Endothelial cell of umbilical vein (primary cell): ENCODE data around the gene RNF113B. TPM values are rescaled to one million over a fixed set of nuclear protein-coding genes. Genes with fewer than 3 reads are reported as not detected.

ENCODE experiments used
- BruUV-seq: library from RNA; stranded (reverse); fragments of 400-500 nt; replicated peaks from 2 replicates; lab custom pipeline; 2021; lab: Mats Ljungman, UMichigan
- CTCF ChIA-PET: fragments of 300-600, 350-600 bp; sonication (Branson Sonifier 250); formaldehyde crosslinking; loops from one replicate; lab custom pipeline; 2021; ENCODE audit warnings: antibody characterized with exemption, inconsistent platforms; lab: Charles Lee
- POLR2A ChIA-PET: fragments of 300-600, 350-600 bp; sonication (Branson Sonifier 250); formaldehyde crosslinking; loops from one replicate; lab custom pipeline; 2021; ENCODE audit warnings: antibody characterized with exemption, inconsistent platforms; lab: Charles Lee
- DNase-seq: peaks from one replicate; pipeline ENCODE4 v3.0.0-alpha.2; 2011; ENCODE audit warnings: low read depth, low spot score
- FAIRE-seq: peaks from 2 replicates; lab custom pipeline; 2011; peaks lifted over from hg19 to GRCh38; lab: Jason Lieb, UNC
- H2AFZ ChIP-seq: 2 replicates; pipeline ENCODE4 v1.6.0; 2012; ENCODE audit warnings: low read depth, low read length, control low read depth, inconsistent platforms
- H3K27ac ChIP-seq: 2 replicates; pipeline ENCODE4 v1.5.1; 2011; ENCODE audit warnings: low read depth, mild to moderate bottlenecking, control low read depth, low read length, moderate library complexity; ENCODE audit not compliant: insufficient read depth
- H3K27me3 ChIP-seq, 2 experiments: 2 replicates each; pipeline versions ENCODE4 v1.6.0 to v1.6.1; 2011; ENCODE audit warnings: low read length in 2 of 2, mixed read lengths in 1 of 2; ENCODE audit not compliant: control insufficient read depth in 2 of 2, insufficient read depth in 2 of 2
- H3K36me3 ChIP-seq, 2 experiments: 2 replicates in 1 of 2; 3 replicates in 1 of 2; pipeline ENCODE4 v1.5.1; 2011; ENCODE audit warnings: low read length in 2 of 2, mild to moderate bottlenecking in 1 of 2, moderate library complexity in 1 of 2; ENCODE audit not compliant: control insufficient read depth in 2 of 2, insufficient read depth in 2 of 2; ENCODE audit errors: extremely low read depth in 1 of 2
- H3K4me1 ChIP-seq: 3 replicates; pipeline ENCODE4 v1.5.1; 2011; ENCODE audit warnings: mild to moderate bottlenecking, low read length; ENCODE audit not compliant: control insufficient read depth, insufficient read depth; ENCODE audit errors: extremely low read depth
- H3K4me2 ChIP-seq: 2 replicates; pipeline ENCODE4 v1.6.1; 2011; ENCODE audit warnings: low read length, control low read depth, mixed read lengths; ENCODE audit not compliant: insufficient read depth
- H3K4me3 ChIP-seq, 3 experiments: fragments of 200-600 bp in 1 of 3; sonication (generic), shearing (Covaris generic) in 1 of 3; replicated peaks in 1 of 3; 2 replicates each; pipeline ENCODE4 v1.5.1; 2011 to 2016; ENCODE audit warnings: control low read depth in 3 of 3, low read length in 3 of 3, mild to moderate bottlenecking in 2 of 3, inconsistent platforms in 1 of 3, low read depth in 1 of 3, moderate library complexity in 1 of 3; ENCODE audit not compliant: insufficient read depth in 1 of 3
- H3K79me2 ChIP-seq: 2 replicates; pipeline ENCODE4 v1.6.0; 2012; ENCODE audit warnings: low read length, inconsistent platforms; ENCODE audit not compliant: control insufficient read depth, insufficient read depth
- H3K9ac ChIP-seq: replicated peaks from 2 replicates; pipeline ENCODE3; 2011; ENCODE audit warnings: low read length, control low read depth; ENCODE audit not compliant: insufficient read depth; ENCODE audit errors: extremely low read depth
- H3K9me1 ChIP-seq: replicated peaks from 3 replicates; pipeline ENCODE4 v1.6.0; 2011; ENCODE audit warnings: mild to moderate bottlenecking, low read length; ENCODE audit not compliant: control insufficient read depth, insufficient read depth; ENCODE audit errors: extremely low read depth
- H3K9me3 ChIP-seq: replicated peaks from 2 replicates; pipeline ENCODE4 v1.5.1; 2012; ENCODE audit warnings: low read length, inconsistent platforms; ENCODE audit not compliant: control insufficient read depth, insufficient read depth
- H4K20me1 ChIP-seq: replicated peaks from 2 replicates; pipeline ENCODE3; 2011; ENCODE audit warnings: mild to moderate bottlenecking, low read length; ENCODE audit not compliant: control insufficient read depth, insufficient read depth; ENCODE audit errors: extremely low read depth
- CTCF ChIP-seq, 2 donors: IDR thresholded peaks; 1 replicate in 1 of 2; 2 replicates in 1 of 2; pipeline ENCODE4 v1.5.1; 2011; ENCODE audit warnings: low read length in 2 of 2, mild to moderate bottlenecking in 2 of 2, moderate library complexity in 2 of 2, control low read depth in 1 of 2, inconsistent platforms in 1 of 2, low read depth in 1 of 2; ENCODE audit not compliant: insufficient read depth in 1 of 2; ENCODE audit errors: extremely low read depth in 1 of 2
- EZH2 ChIP-seq: IDR thresholded peaks from 2 replicates; pipeline ENCODE4 v1.6.1; 2012; ENCODE audit warnings: borderline replicate concordance, low read depth, mild to moderate bottlenecking, moderate library complexity, low read length, inconsistent platforms; ENCODE audit not compliant: severe bottlenecking
- FOS ChIP-seq: IDR thresholded peaks from 2 replicates; pipeline ENCODE4 v1.6.1; 2011; ENCODE audit warnings: mild to moderate bottlenecking, low read length, moderate library complexity, borderline replicate concordance; ENCODE audit not compliant: insufficient read depth
- GATA2 ChIP-seq: IDR thresholded peaks from 2 replicates; pipeline ENCODE4 v1.7.0; 2011; ENCODE audit warnings: low read depth, mild to moderate bottlenecking, moderate library complexity, mixed read lengths, low read length; ENCODE audit not compliant: insufficient read length, insufficient read depth
- JUN ChIP-seq: IDR thresholded peaks from 2 replicates; pipeline ENCODE4 v1.6.1; 2011; ENCODE audit warnings: borderline replicate concordance, low read depth; ENCODE audit not compliant: insufficient read length, insufficient read depth
- MAX ChIP-seq: IDR thresholded peaks from 2 replicates; pipeline ENCODE4 v1.6.1; 2011; ENCODE audit not compliant: insufficient read depth, insufficient read length
- MYC ChIP-seq: IDR thresholded peaks from one replicate; pipeline ENCODE4 v1.6.1; 2011; ENCODE audit warnings: mild to moderate bottlenecking, low read depth, low read length
- POLR2A ChIP-seq: IDR thresholded peaks from 2 replicates; pipeline ENCODE4 v1.6.1; 2012; ENCODE audit warnings: low read depth, mild to moderate bottlenecking, control low read depth, low read length
- POLR2AphosphoS5 ChIP-seq: IDR thresholded peaks from 2 replicates; pipeline ENCODE4 v1.6.1; 2012; ENCODE audit warnings: low read depth, mild to moderate bottlenecking, control low read depth, low read length, moderate library complexity; ENCODE audit not compliant: insufficient read depth
- dilution Hi-C: fragments of 300-500 bp; cut with MboI; formaldehyde crosslinking; loops from one replicate; pipeline ENCODE4 v1.15.0; 2019; ENCODE audit warnings: low sequenced_read_pairs; ENCODE audit not compliant: extremely low pct_ligation_motif_present
- intact Hi-C: fragments of 100-400 bp; cut with micrococcal nuclease; formaldehyde crosslinking; loops from one replicate; pipeline ENCODE4 v1.10.0; 2022
- polyA plus RNA-seq, 4 experiments: library from polyadenylated mRNA; depleted of rRNA in 3 of 4; stranded (reverse) in 3 of 4; unstranded in 1 of 4; fragments of >200 nt; gene quantifications; 2 replicates each; pipeline versions ENCODE4 v1.2.1 to v1.2.3, GENCODE V29; 2011 to 2012; ENCODE audit warnings: missing spikeins in 1 of 4
- total RNA-seq: library from RNA; stranded (reverse); gene quantifications from 2 replicates; pipeline ENCODE4 v1.2.3, GENCODE V29; 2021

Gene RNF113B
- total and polyA plus RNA-seq, 2 donors (not counting 3 experiments of a cell fraction or from before 2014, with no cell fraction given): not detected

DNA sequence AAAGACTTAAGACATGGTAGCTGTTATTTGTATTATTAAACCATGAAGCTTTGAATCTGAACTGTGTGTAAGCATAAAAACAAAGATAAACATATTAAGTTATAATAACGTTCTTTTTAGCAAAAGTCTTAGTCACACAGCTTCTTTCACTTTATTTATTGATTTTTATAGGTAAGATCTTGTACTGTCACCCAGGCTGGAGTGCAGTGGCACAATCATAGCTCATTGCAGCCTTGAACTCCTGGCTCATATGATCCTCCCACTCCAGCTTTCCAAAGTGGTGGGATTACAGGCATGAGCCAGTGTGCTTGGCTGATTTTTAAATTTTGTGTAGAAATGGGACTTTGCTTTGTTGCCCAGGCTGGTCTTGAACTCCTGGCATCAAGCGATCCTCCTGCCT, 20.8 kb downstream of the RNF113B start:
- Histone ChIP-seq H3K79me2 (peaks cover 28% of the 10 kb centered on the region), H3K36me3 (no peaks in the 10 kb centered on the region), H4K20me1 (peaks cover 3% of the 10 kb centered on the region), H3K4me2 (no peak overlapping the region), H3K27me3 (no peaks in the 10 kb centered on the region), H3K9ac (no peak overlapping the region), H3K4me3 (no peak overlapping the region), H3K9me3 (no peaks in the 10 kb centered on the region), H3K4me1 (no peaks in the 10 kb centered on the region), H2AFZ (no peak overlapping the region), H3K9me1 (no peaks in the 10 kb centered on the region), H3K27ac (no peak overlapping the region)
- FAIRE-seq (no peak), DNase-seq (no peak)
- BruUV-seq: no TSS peak
- intact Hi-C loops (no loop called here), dilution Hi-C loops (no loop called here)
- POLR2A ChIA-PET: no interaction called here
- TF ChIP-seq MYC (no peak), GATA2 (no peak), CTCF (IDR thresholded peaks at IDR 0.05; ENCODE audit: extremely low read depth in 1 of 2, insufficient read depth in 1 of 2, low read depth in 1 of 2, low read length in 2 of 2) (no peak), JUN (no peak), MAX (no peak), POLR2A (no peak), FOS (no peak), POLR2AphosphoS5 (no peak), EZH2 (no peak)
- CTCF ChIA-PET: interaction anchor here (0.6 to 1.2 kb wide), 4 partner anchors 13 to 517 kb away, joined by 3 to 5 read pairs (median 3); no protein-coding TSS in a partner anchor
